Ascending aorta (tissue), 2 donors: ENCODE results near the gene TRIM56. TPM values are rescaled to one million over a fixed set of nuclear protein-coding genes. Genes with fewer than 3 reads are reported as not detected.

Experiments used
- DNase-seq, 2 donors: peaks; one replicate each; pipeline ENCODE4 v3.0.0-alpha.2; 2019; ENCODE audit warnings: low spot score in 2 of 2
- H3K27ac ChIP-seq, 2 donors: fragments of 200-600 bp; sonication (generic); one replicate each; pipeline ENCODE4 v1.5.1; 2016 to 2017; ENCODE audit warnings: mild to moderate bottlenecking in 1 of 2
- H3K27me3 ChIP-seq: fragments of 200-600 bp; sonication (generic); one replicate; pipeline ENCODE4 v1.5.1; 2017
- H3K36me3 ChIP-seq, 2 donors: fragments of 200-600 bp; sonication (generic); one replicate each; pipeline ENCODE4 v1.5.1; 2016
- H3K4me1 ChIP-seq, 2 donors: fragments of 200-600 bp; sonication (generic); one replicate each; pipeline ENCODE4 v1.5.1; 2016 to 2017; ENCODE audit warnings: mild to moderate bottlenecking in 1 of 2
- H3K4me3 ChIP-seq, 2 donors: fragments of 200-600 bp; sonication (generic); one replicate each; pipeline ENCODE4 v1.5.1; 2016 to 2017; ENCODE audit warnings: mild to moderate bottlenecking in 1 of 2
- H3K9me3 ChIP-seq, 2 donors: fragments of 200-600 bp; sonication (generic); one replicate each; pipeline ENCODE4 v1.5.1; 2016
- intact Hi-C: fragments of 100-400 bp; cut with DNase I; formaldehyde crosslinking; loops from one replicate; pipeline ENCODE4 v1.15.1; 2023
- total RNA-seq: library from RNA; depleted of rRNA; stranded (reverse); fragments of >200 nt; gene quantifications from one replicate; pipeline ENCODE4 v1.1.0, GENCODE V29; 2016
- TF ChIP-seq, protein P1 (sequence below), 3 experiments: fragments of 200-600 bp in 2 of 3; fragments of 450-650 bp in 1 of 3; sonication (generic) in 2 of 3; IDR thresholded peaks; one replicate each; pipeline ENCODE4 v1.5.1; 2016 to 2019; ENCODE audit warnings: antibody characterized with exemption in 3 of 3, mild to moderate bottlenecking in 1 of 3, moderate library complexity in 1 of 3

The TRIM56 gene
- total RNA-seq, 1 donor from 2014 or later: 29.6 TPM

DNA sequence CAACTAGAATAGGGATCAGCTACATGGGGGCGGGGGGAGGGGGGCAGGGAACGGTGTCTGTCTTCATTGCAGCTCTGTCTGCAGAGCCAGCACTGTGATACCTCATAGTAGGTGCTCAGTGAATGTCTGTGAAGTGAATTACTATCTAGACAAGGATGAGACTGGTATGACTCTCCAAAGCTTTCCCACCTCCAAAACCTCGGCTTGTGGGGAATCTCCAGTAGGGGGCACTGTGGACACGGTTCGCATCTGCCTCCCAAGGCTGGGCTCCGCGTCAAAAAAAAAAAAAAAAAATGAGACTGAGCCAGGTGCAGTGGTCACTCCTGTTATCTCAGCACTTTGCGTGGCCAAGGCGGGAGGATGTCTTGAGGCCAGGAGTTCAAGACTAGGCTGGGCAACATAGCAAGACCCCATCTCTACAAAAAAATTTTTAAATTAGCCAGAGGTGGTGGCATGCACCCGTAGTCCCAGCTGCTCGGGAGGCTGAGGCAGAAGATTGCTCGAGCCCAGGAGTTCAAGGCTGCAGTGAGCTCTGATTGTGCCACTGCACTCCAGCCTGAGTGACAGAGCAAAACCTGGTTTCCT is 9.6 kb downstream of the TRIM56 start:
- H3K4me1 ChIP-seq: peaks cover 11 to 24% of the 10 kb centered on the region in 2 donors
- intact Hi-C loops: loop anchor here (1.0 kb wide), 1 partner anchor 43 kb away; no protein-coding TSS in a partner anchor
- H3K4me3 ChIP-seq: no peak overlapping the region
- peaks cover 9 to 18% of the 10 kb centered on the region in 2 donors for H3K36me3 ChIP-seq
- no peaks in the 10 kb centered on the region for H3K9me3 ChIP-seq
- peak in 1 of 2 donors; percentile 77 for DNase-seq
- no peaks in the 10 kb centered on the region for H3K27me3 ChIP-seq
- TF ChIP-seq, protein P1, sequence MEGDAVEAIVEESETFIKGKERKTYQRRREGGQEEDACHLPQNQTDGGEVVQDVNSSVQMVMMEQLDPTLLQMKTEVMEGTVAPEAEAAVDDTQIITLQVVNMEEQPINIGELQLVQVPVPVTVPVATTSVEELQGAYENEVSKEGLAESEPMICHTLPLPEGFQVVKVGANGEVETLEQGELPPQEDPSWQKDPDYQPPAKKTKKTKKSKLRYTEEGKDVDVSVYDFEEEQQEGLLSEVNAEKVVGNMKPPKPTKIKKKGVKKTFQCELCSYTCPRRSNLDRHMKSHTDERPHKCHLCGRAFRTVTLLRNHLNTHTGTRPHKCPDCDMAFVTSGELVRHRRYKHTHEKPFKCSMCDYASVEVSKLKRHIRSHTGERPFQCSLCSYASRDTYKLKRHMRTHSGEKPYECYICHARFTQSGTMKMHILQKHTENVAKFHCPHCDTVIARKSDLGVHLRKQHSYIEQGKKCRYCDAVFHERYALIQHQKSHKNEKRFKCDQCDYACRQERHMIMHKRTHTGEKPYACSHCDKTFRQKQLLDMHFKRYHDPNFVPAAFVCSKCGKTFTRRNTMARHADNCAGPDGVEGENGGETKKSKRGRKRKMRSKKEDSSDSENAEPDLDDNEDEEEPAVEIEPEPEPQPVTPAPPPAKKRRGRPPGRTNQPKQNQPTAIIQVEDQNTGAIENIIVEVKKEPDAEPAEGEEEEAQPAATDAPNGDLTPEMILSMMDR (IDR thresholded peaks at IDR 0.05): peak; percentile 60 to 73 (median 67)
- peak overlapping the region in 1 of 2 donors; percentile 48 for H3K27ac ChIP-seq

DNA sequence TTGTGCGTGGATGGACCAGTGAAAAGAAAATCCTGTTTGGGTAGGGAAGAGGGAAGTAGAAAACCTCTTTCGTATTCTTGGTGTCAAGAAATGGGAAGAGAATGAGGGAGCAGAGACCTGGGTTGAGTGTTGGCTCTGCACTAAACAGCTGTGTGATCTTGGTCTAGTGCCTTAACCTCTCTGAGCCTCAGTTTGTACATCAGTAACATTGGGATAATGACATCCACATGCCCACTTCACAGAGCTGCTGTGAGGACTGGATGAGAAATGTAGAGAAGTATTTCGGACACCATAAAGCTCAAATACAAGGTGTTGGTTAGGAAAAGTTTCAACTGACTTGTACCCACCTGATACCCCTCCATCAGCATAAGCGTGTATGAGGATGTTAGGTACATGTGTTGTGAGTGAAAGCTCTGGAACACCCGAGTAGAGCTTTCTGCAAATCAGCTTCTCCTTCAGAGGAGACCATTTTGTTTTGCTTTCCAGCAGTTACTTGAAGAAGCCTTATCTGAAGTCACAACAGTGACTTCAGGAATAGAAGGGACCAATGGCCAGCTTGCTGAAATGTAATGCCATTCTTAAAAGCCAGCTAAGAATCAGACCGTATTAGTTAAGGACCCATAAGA is 11.2 kb downstream of the TRIM56 start:
- Histone ChIP-seq H3K4me3 (no peak overlapping the region), H3K36me3 (peaks cover 2 to 5% of the 10 kb centered on the region in 2 donors), H3K4me1 (peaks cover 11 to 37% of the 10 kb centered on the region in 2 donors), H3K27ac (no peak overlapping the region), H3K27me3 (no peaks in the 10 kb centered on the region), H3K9me3 (no peaks in the 10 kb centered on the region)
- intact Hi-C loops: no loop called here
- no peak for DNase-seq
- TF ChIP-seq, protein P1 (IDR thresholded peaks at IDR 0.05): no peak

DNA sequence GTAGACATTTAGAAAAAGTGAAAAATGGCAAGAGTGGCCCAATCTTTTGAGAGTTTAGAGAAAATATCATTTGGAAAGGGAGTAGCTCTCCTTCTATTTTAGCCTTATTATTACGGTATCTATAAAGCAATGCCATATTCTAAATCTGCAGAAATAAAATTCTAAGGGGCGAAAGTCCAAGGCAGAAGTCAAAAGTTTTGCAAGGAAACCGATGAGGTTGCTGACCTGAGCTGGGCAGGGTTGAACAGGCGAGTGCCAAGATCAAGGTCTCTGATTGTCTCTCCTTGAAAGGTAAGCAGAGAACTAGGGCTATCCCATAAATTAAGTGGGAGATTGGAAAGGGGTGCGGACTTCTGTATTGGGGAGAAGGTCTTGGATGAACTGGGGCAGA is 11.7 kb downstream of the TRIM56 start:
- Histone ChIP-seq H3K27me3 (no peaks in the 10 kb centered on the region), H3K4me3 (no peak overlapping the region), H3K4me1 (peaks cover 11 to 37% of the 10 kb centered on the region in 2 donors), H3K36me3 (peaks cover 0 to 4% of the 10 kb centered on the region in 2 donors), H3K9me3 (no peaks in the 10 kb centered on the region), H3K27ac (no peak overlapping the region)
- TF ChIP-seq, protein P1 (IDR thresholded peaks at IDR 0.05): no peak
- no peak for DNase-seq
- intact Hi-C loops: no loop called here

DNA sequence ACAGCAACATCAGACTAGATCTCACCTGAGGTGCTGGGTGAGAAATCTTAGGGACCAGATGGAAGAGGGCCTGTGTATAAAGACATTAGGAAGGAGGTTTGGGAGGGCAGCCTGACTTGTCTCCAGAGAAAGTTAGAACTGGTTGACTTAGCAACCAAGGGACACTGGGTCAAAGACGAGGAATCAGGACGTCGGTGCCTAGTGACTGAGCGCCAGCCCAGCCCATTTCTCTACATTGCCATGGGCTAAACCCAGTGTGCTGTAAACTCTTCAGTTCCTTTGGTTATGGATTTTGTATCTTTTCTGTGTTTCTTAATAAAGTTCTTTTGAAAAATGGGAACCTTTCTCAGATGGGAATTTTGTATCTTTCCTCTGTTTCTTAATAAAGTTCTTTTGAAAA is 12.3 kb downstream of the TRIM56 start:
- peaks cover 11 to 37% of the 10 kb centered on the region in 2 donors for H3K4me1 ChIP-seq
- no peaks in the 10 kb centered on the region for H3K9me3 ChIP-seq
- no peaks in the 10 kb centered on the region for H3K36me3 ChIP-seq
- no peak for DNase-seq
- intact Hi-C loops: no loop called here
- H3K27me3 ChIP-seq: no peaks in the 10 kb centered on the region
- H3K27ac ChIP-seq: no peak overlapping the region
- TF ChIP-seq, protein P1 (IDR thresholded peaks at IDR 0.05): no peak
- H3K4me3 ChIP-seq: no peak overlapping the region

DNA sequence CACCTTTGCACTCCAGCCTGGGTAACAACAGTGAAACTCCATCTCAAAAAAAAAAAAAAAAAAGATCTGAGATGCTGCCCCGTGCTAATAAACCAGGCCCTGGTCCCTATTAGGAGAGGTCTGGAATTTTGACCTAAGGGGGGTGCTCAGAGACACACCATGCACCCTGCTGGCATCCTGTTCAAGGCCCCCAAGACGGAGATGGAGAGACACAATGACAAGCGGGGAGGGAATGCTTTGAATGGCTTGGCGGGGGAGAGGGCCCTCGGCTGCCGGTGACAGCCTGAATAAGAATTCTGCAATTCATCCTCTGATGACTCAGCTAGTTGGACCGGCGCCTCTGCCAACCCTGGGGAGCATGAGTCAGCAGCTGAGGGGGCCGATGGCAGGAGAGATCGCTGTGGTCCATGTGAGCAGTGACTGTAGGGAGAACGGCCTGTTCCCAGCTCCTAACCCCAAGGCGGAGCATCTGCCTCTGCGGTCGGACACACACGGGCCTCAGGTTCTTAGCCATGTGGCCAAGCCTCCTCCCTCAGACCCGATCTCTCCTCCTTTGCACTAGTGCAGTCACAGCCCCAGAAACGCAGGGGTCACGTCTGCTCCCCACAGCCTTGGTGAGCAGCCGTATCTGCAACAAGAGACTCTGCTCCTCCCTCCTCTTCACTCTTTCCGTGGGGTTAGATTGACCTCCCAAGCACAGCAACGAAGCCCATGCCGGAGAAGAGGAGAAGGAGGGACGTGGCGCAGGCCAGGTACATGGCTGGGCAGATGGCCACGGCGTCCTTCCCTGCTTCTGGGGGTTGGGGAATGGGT is 14.9 kb downstream of the TRIM56 start:
- intact Hi-C loops: loop anchor here (1.0 kb wide), 2 partner anchors 17 to 27 kb away; partner anchors contain the start of gene SERPINE1
- TF ChIP-seq, protein P1 (IDR thresholded peaks at IDR 0.05): no peak
- Histone ChIP-seq H3K36me3 (no peaks in the 10 kb centered on the region), H3K27me3 (no peaks in the 10 kb centered on the region), H3K9me3 (no peaks in the 10 kb centered on the region), H3K27ac (peak overlapping the region; percentile 90 to 93), H3K4me1 (peaks cover 8 to 22% of the 10 kb centered on the region in 2 donors), H3K4me3 (no peak overlapping the region)
- DNase-seq: peak; percentile 96 to 99
